HG03064 (cell line): ENCODE measurements around the gene WDR70.
"Not testable (repeated sequence)": the region's sequence is repeated elsewhere in the genome, so short reads cannot be mapped to it uniquely, and the experiment has no call there.

Source experiments
- ATAC-seq: cut with Tn5 transposase; IDR thresholded peaks from one replicate; pipeline ENCODE4 v1.9.1; 2021; ENCODE audit warnings: low read depth; ENCODE audit not compliant: unreplicated experiment

Gene WDR70

DNA sequence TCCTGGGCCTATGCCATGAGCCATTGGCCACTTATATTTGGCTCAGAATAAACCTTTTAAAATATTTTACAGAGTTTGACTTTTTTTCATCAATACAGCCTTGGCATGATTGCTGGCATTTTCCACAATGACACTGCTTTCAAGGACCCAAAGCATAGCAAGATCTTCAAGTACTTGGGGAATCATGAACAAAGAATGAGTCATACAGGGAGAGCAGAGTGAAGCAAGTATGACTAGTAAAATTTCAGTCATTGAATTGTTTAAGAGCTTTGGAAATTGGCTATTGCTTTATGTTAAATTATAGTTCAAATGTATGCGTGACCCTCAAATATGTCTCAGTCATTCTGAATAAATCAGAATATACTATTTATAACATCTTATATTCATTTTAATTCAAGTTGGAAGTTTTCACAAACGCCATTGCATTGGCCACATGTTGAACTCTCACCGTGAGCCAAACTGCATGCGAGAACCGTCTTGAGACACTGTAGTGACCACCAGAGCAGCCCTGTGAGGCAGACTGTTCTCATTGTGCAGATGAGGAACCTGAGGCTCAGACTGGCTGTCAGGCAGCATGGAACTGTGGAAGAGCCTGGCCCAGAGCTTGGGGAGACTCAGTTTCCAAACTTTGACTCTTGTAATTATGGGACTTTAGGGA, 407.9 kb downstream of the WDR70 start:
- ATAC-seq = no peak

DNA sequence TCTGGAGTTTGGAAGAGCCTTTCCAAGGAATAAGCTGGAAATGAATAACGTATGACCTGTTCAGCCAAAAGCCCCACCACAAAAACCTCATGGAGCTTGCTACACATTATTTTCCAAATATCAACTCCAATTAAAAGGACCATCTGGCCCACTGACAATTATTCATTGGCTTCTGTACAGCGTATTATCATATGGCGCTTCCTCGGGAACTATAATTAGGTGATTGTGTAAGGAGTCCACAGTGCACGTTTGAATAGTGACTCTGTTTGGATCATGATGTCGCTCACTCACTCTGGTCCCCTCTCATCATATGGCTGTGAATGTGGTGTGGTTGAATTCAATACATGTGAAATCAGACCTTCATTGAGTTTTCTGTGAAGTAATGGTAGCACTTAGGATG, 408.6 kb downstream of the WDR70 start:
- ATAC-seq = no peak

DNA sequence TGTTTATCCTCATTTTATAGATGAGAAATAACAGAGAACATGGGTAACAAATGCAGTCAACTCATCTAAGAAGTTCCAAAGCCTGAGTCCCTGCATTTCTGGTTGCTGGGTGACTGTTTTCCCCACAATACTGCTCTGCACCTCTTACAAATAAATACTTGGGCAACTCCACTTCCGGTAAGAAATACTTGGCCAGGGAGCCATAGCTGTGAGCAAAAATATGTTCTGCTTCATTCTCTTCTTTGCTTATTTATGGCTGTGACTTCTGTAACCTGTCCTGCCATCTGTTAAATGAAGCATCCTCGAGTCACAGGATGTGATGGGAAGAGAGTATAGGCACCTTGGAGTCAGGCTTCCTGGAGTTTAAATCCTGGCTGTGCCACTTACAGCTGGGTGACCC, 410.9 kb downstream of the WDR70 start:
- ATAC-seq = no peak

- no peak for ATAC-seq
These were observed 412.2 kb downstream of the WDR70 start for GRCh38 chr5:37791321-37791720.

GRCh38 chr5:37792975-37793631, 414.0 kb downstream of the WDR70 start:
- no peak for ATAC-seq

GRCh38 chr5:37795292-37795691, 416.2 kb downstream of the WDR70 start:
- ATAC-seq = not testable (repeated sequence)

DNA sequence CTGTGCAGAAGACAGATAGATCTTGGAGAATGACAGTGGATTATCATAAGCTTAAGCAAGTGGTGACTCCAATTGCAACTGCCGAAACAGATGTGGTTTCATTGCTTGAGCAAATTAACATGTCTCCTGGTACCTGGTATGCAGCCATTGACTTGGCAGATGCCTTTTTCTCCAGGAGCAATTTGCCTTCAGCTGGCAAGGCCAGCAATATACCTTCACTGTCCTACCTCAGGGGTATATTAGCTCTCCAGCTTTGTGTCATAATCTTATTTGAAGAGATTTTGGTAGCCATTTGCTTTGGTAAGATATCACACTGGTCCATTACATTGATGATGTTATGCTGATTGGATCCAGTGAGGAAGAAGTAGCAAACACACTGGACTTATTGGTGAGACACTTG, 417.3 kb downstream of the WDR70 start:
- ATAC-seq = not testable (repeated sequence)

DNA sequence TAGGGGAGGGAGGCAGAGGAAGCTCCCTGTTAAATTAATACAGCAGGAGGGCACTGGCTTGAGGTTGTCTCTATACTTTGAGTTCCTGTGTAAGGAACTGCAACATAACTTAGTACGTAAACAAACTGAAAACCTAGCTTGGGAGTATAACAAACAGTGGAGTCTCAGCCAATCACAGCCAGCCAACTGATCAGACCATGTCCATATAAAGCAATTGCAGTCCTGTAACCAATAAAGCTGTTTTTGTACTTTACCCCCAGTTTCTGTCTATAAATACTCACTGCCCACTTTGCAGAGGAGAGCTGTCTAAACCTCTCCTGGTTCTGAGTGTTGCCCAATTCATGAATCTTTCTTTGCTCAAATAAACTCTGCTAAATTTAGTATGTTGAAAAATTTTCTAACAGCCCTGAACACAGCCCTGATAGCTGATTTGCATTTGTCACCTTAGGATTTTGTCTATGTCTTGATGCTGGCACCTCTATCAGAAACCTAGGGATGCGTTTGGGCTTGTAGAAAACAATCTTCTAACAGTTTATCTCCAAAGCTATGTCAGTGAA, 420.8 kb downstream of the WDR70 start:
- no peak for ATAC-seq

GRCh38 chr5:37801521-37801920, 422.4 kb downstream of the WDR70 start:
- ATAC-seq = no peak
